Spleen (tissue), 7 donors: ENCODE results near the gene MUC4.

Experiments used
- POLR2AphosphoS5 ChIP-seq, 3 donors: sonication (generic); formaldehyde crosslinking; IDR thresholded peaks; one replicate each; pipeline ENCODE4 v1.5.1; 2017; ENCODE audit warnings: antibody characterized with exemption in 3 of 3
- TF ChIP-seq, protein P1 (sequence below), 11 experiments: fragments of 200-600 bp in 7 of 11; fragments of 450-650 bp in 4 of 11; sonication (generic) in 4 of 11; IDR thresholded peaks in 8 of 11; conservative IDR thresholded peaks in 3 of 11; 1 replicate in 7 of 11; 2 replicates in 4 of 11; pipeline versions ENCODE4 v1.4.0 to v1.8.0; 2016 to 2021; ENCODE audit warnings: antibody characterized with exemption in 11 of 11, inconsistent platforms in 4 of 11, mild to moderate bottlenecking in 1 of 11
- donor health status: DM: no; HTN: no; CAD: no; lungs with moderate emphysema.
- donor health status: DM: no; HTN: no; CAD: no.
- donor health status: DM: no; HTN: no; CAD: no.

DNA sequence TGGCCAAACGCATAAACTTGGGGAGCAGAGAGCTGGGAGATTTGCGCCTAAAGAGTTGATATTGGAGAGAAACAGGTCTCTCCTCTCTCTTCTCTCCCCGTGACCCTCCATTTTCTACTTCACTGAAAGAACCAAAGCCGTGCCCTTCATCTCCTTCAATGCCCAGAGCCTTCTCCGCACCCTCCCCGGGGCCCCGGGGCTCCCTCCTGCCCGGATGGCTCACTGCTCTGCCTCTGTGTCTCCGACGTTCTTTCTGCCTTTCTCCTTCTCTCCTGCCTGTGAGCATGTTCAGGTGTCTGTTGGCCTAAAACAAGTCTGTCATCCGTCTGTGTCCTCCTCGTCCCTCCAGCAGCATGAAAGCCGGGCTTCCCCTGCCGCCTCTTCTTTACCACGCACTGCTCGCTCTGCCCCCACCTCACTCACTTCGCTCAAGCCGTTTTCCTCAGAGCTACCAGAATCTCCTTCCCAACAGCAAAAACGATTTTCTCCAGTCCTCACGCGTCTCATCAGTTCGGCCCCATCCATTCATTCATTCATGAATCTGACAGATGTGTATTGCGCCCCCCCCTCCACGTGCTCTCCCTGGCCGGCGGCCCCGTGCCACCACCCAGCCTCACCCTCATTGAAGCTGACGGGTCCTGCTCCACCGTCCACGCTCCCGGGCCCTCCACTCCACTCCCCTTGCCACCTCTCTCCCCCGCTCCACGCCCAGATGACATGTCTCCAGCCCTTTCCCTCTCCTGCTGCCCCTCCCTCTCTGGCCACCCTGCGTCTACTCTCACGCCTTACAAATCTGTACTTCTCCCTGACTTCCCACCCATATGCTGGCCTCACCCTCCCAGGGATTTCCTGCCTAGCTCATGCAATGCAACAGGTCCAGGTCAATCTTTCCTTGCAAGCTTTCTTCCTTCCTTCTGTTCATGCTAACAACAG, 10.2 kb downstream of the MUC4 start:
- TF ChIP-seq, protein P1, sequence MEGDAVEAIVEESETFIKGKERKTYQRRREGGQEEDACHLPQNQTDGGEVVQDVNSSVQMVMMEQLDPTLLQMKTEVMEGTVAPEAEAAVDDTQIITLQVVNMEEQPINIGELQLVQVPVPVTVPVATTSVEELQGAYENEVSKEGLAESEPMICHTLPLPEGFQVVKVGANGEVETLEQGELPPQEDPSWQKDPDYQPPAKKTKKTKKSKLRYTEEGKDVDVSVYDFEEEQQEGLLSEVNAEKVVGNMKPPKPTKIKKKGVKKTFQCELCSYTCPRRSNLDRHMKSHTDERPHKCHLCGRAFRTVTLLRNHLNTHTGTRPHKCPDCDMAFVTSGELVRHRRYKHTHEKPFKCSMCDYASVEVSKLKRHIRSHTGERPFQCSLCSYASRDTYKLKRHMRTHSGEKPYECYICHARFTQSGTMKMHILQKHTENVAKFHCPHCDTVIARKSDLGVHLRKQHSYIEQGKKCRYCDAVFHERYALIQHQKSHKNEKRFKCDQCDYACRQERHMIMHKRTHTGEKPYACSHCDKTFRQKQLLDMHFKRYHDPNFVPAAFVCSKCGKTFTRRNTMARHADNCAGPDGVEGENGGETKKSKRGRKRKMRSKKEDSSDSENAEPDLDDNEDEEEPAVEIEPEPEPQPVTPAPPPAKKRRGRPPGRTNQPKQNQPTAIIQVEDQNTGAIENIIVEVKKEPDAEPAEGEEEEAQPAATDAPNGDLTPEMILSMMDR (IDR thresholded peaks at IDR 0.05 in 8 of 11, conservative IDR thresholded peaks at IDR 0.05 in 3 of 11), result no peak
- TF ChIP-seq POLR2AphosphoS5 (IDR thresholded peaks at IDR 0.05), result no peak
